Liver (tissue), 3 donors: ENCODE results near the gene HHAT.

ENCODE experiments used
- CTCF ChIP-seq: fragments of 150-350 bp; IDR thresholded peaks from 2 replicates; pipeline ENCODE4 v1.5.1; 2017; ENCODE audit warnings: improper control_type of control experiment, low read depth, low read length; ENCODE audit not compliant: missing input control
- RAD21 ChIP-seq, 2 donors: IDR thresholded peaks; 2 replicates each; pipeline ENCODE4 v1.6.1; 2016; ENCODE audit warnings: antibody characterized with exemption in 2 of 2, mild to moderate bottlenecking in 2 of 2
- RXRA ChIP-seq, 2 donors: IDR thresholded peaks; 2 replicates each; pipeline ENCODE4 v1.6.1; 2017 to 2018; ENCODE audit warnings: antibody characterized with exemption in 2 of 2, mild to moderate bottlenecking in 1 of 2
- SP1 ChIP-seq: IDR thresholded peaks from 2 replicates; pipeline ENCODE4 v1.6.1; 2018; ENCODE audit warnings: antibody characterized with exemption, mild to moderate bottlenecking
- YY1 ChIP-seq: IDR thresholded peaks from 2 replicates; pipeline ENCODE4 v1.6.1; 2016; ENCODE audit warnings: antibody characterized with exemption, mild to moderate bottlenecking
- donor health status: healthy.
- donor health status: healthy.

DNA sequence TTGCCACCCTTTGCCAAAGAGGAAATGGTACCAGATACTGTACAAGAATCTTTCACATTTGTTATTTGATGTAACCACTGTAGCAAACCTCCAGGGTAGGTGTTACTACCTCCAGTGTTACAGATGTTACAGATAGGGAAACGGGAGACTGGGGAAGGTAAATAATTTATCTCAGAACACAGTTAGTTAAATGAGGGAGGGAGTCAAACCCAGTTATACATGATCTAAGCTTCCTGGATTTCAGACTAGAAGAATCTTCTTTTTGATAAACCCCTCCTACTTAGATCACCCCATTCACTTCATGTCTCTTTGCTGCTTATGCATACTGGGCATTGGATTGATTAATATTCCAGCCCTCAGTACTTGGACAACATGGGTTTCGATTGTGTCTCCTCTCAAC is 276.4 kb downstream of the HHAT start:
- no peak for TF ChIP-seq CTCF
- TF ChIP-seq SP1 = no peak
- no peak for TF ChIP-seq YY1
- TF ChIP-seq RAD21 (IDR thresholded peaks at IDR 0.05) = no peak
- TF ChIP-seq RXRA (IDR thresholded peaks at IDR 0.05) = no peak
